SK-N-SH (cell line): Measurements from ENCODE around the gene AHCYL2. TPM values are rescaled to one million over a fixed set of nuclear protein-coding genes. Genes with fewer than 3 reads are reported as not detected.

Source experiments
- polyA plus RNA-seq, 3 experiments: library from polyadenylated mRNA; depleted of rRNA; stranded (reverse); fragments of >200 nt; gene quantifications; 2 replicates each; pipeline ENCODE4 v1.2.3, GENCODE V29; 2012
- small RNA-seq, 7 experiments: library from RNA; depleted of rRNA; stranded (forward); fragments of <200 nt; gene quantifications; one replicate each; pipeline ENCODE3, GENCODE V24; 2012

Gene AHCYL2
- polyA plus RNA-seq, 1 of the 3 experiments (the other 2 are of a cell fraction), result 20.4 TPM

Small RNA genes lying within 50 kb of the gene (small RNA-seq; reads per million reads assigned to genes)
- gene AC009244.1 (0 reads per million in 7 experiments), gene SNRPGP3 (0 reads per million in 7 experiments)

Other genes starting within 250 kb of the AHCYL2 start
- gene TNPO3, start 169.9 kb upstream of the AHCYL2 start, polyA plus RNA-seq (2012; rRNA removed), result 27.8 and 32.7 TPM in 2 replicates
- 6.9 and 7.2 TPM in 2 replicates for gene TSPAN33, start 80.3 kb upstream of the AHCYL2 start, polyA plus RNA-seq (2012; rRNA removed)
- 34.5 and 37.0 TPM in 2 replicates for gene SMO, start 36.4 kb upstream of the AHCYL2 start, polyA plus RNA-seq (2012; rRNA removed)
- 4.9 and 6.9 TPM in 2 replicates for gene STRIP2, start 209.4 kb downstream of the AHCYL2 start, polyA plus RNA-seq (2012; rRNA removed)